ENCODE measurements around the gene DNAJA4.

Gene DNAJA4

DNA sequence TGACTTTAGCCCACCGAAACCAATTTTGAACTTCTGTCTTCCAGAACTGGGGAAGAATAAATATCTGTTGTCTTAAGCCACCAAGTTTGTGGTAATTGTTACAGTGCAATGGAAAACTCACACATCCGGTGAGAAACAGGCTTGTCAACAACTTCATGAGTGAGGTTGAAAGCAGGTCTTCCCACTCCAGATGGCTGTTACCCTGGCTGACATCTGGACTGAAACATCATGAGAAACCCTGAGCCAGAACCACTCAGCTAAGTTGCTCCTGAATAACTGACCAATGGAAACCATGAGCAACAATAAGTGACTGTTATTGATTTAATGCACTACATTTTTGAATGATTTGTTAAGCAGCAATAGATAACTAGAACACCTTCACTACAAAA lies 40.3 kb upstream of the DNAJA4 start:
- no peak for DNase-seq (ENCODE audit: low read depth, low spot score)
- CTCF ChIA-PET, result interaction anchor here (1.0 to 3.7 kb wide), 6 partner anchors 12 to 257 kb away, joined by 3 to 18 read pairs (median 4); partner anchors contain the start of gene CIB2
- H3K4me3 ChIP-seq (ENCODE audit: low read depth, low read length), result no peak overlapping the region
- TF ChIP-seq, protein P1, sequence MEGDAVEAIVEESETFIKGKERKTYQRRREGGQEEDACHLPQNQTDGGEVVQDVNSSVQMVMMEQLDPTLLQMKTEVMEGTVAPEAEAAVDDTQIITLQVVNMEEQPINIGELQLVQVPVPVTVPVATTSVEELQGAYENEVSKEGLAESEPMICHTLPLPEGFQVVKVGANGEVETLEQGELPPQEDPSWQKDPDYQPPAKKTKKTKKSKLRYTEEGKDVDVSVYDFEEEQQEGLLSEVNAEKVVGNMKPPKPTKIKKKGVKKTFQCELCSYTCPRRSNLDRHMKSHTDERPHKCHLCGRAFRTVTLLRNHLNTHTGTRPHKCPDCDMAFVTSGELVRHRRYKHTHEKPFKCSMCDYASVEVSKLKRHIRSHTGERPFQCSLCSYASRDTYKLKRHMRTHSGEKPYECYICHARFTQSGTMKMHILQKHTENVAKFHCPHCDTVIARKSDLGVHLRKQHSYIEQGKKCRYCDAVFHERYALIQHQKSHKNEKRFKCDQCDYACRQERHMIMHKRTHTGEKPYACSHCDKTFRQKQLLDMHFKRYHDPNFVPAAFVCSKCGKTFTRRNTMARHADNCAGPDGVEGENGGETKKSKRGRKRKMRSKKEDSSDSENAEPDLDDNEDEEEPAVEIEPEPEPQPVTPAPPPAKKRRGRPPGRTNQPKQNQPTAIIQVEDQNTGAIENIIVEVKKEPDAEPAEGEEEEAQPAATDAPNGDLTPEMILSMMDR (IDR thresholded peaks at IDR 0.05; ENCODE audit: insufficient read depth, low read length, missing control alignments), result no peak
- POLR2A ChIA-PET, result no interaction called here

DNA sequence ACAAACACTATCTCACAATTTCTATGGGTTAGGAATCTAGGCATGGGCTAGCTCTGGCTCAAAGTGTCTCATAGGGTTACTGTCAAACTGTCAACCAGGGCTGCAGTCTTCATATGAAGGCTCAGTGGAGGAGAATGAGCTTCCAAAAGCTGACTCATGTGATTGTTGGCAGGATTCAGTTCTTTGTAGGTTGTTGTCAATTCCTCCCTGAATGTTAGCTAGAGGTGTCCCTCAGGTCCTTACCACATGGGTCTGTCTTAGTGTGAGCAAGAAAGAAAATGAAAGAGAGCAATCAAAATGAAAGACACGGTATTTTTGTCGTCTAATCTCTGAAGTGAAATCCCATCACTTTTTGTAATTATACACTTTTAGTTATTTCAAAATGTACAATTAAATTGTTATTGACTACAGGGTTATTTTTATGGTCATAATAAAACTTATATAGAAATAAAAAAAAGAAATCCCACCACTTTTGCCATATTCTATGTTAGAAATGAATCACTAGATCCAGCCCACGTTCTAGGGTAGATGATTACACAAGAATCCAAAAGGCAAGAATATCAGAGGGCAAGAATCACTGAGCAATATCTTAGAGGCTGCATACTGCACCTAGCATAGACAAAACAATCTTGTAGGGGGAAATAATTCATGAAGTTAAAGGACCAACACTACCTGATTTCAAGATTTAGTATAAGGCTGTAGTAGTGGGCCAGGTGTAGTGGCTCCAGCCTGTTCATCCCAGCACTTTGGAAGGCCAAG lies 38.4 kb upstream of the DNAJA4 start:
- H3K4me3 ChIP-seq (ENCODE audit: low read depth, low read length), result no peak overlapping the region
- DNase-seq (ENCODE audit: low read depth, low spot score), result no peak
- CTCF ChIA-PET, result interaction anchor here (1.0 to 3.7 kb wide), 2 partner anchors 14 to 31 kb away, joined by 3 to 18 read pairs; no protein-coding TSS in a partner anchor
- POLR2A ChIA-PET, result no interaction called here
- TF ChIP-seq, protein P1 (IDR thresholded peaks at IDR 0.05; ENCODE audit: insufficient read depth, low read length, missing control alignments), result no peak

DNA sequence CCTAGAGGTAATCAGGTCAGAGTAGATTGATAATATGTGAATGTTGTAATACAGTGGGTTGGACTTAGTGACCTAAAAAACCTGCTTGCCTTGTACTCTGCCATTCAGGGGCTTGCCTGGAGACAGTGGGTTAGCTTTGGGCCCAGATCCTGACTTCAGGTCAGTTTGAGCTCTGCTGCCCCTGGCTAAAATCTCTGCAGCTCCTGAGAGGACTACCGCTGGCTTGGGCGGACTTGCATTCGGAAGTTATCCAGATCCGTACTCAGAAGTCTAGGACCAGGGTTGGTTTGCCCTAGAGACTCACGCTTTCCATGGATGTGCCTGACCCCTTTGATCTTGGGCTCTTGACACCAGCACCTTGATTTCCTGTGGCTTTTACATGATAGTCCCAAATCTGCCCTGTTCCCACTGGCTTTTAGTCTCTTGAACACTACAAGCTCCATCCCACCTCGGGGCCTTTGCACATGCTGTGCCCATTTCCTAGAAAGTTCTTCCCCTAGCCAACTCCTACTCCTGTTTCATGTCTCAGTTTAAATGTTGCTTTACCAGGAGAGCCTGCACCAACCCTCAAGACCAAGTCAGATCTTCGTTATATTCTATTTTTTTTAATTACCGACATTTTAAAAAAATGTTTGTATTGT lies 35.9 kb upstream of the DNAJA4 start:
- ChIA-PET POLR2A (no interaction called here), CTCF (interaction anchor here (0.7 to 3.5 kb wide), 4 partner anchors 12 to 114 kb away, joined by 3 to 24 read pairs (median 4); no protein-coding TSS in a partner anchor)
- no peak for DNase-seq (ENCODE audit: low read depth, low spot score)
- H3K4me3 ChIP-seq (ENCODE audit: low read depth, low read length), result no peak overlapping the region
- TF ChIP-seq, protein P1 (IDR thresholded peaks at IDR 0.05; ENCODE audit: insufficient read depth, low read length, missing control alignments), result no peak

DNA sequence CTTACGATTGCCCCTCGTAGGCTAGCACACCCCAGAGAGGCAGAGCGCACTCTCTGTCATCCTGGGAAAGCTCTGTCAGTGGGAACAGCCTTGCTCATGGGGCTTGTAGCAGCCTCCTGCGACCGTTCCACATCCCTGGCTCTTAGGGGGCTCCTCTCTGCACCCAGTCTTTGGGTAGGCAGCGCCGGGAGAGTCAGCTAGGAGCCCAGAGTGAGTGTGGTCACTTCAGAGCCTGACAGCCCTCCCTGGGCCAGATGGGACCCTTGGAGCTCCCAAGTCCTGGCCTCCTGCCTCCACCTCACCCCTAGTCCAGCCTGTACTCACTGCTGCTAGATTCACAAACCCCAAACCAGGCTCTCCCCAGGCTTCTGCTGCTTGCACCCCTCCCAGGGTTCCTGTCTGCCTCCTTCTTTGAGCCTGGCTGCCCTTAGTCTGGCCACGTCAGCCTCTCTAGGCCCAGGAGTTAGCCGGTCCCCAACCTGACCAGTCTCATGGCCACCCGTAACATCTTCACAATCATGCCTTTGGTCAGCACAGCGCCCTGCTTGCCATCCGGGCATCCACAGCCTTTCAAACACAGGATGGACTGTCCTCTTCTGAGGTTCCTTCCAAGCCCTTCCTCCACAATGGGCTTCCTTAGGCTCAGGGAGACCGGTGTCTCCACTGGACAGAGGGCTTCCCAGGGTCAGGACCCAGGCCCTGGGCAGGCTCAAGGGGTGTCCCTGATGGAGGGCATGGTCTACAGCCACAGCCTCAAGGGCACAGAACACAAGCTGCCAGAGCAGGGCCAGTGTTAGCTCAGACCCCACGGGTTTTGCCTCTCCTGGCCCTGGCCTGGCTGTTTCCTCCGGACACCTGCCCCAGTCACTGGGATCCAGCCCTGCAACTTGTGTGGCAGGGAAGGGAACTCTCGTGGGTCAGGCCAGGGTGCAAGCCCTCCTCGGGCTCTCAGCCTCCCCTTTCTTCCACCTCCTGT lies 34.6 kb upstream of the DNAJA4 start:
- no peak for DNase-seq (ENCODE audit: low read depth, low spot score)
- ChIA-PET POLR2A (no interaction called here), CTCF (interaction anchor here (1.0 to 3.5 kb wide), 3 partner anchors 11 to 33 kb away, joined by 3 to 24 read pairs (median 14); no protein-coding TSS in a partner anchor)
- TF ChIP-seq, protein P1 (IDR thresholded peaks at IDR 0.05; ENCODE audit: insufficient read depth, low read length, missing control alignments), result no peak
- H3K4me3 ChIP-seq (ENCODE audit: low read depth, low read length), result no peak overlapping the region

DNA sequence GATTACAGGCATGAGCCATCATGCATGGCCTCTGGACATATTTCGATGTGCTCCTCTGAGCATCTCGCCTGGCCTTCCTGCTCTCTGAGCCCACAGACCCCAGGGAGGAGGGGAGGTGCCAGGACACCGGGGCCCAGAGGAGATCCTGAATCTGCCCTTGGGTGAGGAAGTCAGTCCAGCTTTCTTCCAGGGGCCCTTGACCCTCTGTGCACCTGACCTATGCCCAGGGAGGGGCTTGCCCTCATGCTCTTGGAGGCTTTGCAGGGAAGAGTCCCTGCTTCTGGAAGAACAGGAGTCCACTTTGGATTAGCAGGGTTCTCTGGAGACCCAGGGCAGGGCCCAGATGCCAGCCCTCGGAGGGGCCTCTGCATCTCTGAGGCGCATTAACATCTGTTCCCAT lies 31.4 kb upstream of the DNAJA4 start:
- TF ChIP-seq, protein P1 (IDR thresholded peaks at IDR 0.05; ENCODE audit: insufficient read depth, low read length, missing control alignments), result no peak
- CTCF ChIA-PET, result interaction anchor here (13.2 kb wide), 1 partner anchor 123 kb away, joined by 352 read pairs; no protein-coding TSS in a partner anchor
- POLR2A ChIA-PET, result no interaction called here
- H3K4me3 ChIP-seq (ENCODE audit: low read depth, low read length), result no peak overlapping the region
- DNase-seq (ENCODE audit: low read depth, low spot score), result no peak
